Measurements from ENCODE around the gene GJD3.
"Not testable (repeated sequence)": the region's sequence is repeated elsewhere in the genome, so short reads cannot be mapped to it uniquely, and the experiment has no call there.

Gene GJD3, protein sequence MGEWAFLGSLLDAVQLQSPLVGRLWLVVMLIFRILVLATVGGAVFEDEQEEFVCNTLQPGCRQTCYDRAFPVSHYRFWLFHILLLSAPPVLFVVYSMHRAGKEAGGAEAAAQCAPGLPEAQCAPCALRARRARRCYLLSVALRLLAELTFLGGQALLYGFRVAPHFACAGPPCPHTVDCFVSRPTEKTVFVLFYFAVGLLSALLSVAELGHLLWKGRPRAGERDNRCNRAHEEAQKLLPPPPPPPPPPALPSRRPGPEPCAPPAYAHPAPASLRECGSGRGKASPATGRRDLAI

GRCh38 chr17:40364121-40364861, at the start of gene GJD3:
Gene GJD3, minus strand, starts transcription at chr17:40364737. Its CDS starts 922 bp downstream, at chr17:40363815.
- DNase-seq: no peak

GRCh38 chr17:40414312-40414711, 49.8 kb upstream of the GJD3 start:
- DNase-seq: not testable (repeated sequence)

DNA sequence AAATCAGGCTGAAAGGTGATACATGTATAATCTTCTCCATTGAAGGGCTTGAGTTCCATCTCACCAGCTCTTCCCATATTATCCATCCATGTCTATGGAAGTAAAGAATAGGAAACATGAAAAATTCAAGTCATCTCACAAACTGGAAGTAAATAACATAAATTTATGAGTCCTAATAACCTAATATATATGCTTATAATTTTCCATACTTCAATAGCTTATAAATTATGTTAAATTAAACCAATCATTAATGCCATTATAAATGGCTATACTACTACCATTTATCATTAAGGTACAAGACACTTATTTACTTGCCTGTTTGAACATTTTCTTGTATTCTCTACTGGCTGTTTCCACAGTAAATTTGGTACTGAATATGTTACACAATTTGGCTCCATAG, 48.3 kb upstream of the GJD3 start:
- no peak for DNase-seq

- no peak for DNase-seq
These were observed 47.3 kb upstream of the GJD3 start for GRCh38 chr17:40411821-40412220.

DNA sequence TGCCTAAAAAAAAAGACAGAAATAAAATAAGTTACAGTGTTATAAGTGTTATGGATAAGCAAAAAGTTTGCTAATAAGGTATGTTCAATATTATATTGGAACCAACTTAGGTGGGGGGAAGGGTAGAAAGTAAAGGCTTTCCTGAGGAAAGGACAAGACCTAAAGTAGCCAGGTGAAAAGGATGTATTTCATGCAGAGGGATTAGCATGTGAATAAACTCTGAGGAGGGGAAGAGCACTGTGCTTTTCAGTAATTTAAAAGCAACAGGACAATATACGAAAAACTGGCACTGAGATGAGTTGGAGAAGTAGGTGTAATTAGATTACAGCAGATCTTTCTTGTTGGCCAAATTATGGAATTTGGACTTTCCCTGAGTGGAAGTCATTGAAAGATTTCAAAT, 45.5 kb upstream of the GJD3 start:
- no peak for DNase-seq

DNA sequence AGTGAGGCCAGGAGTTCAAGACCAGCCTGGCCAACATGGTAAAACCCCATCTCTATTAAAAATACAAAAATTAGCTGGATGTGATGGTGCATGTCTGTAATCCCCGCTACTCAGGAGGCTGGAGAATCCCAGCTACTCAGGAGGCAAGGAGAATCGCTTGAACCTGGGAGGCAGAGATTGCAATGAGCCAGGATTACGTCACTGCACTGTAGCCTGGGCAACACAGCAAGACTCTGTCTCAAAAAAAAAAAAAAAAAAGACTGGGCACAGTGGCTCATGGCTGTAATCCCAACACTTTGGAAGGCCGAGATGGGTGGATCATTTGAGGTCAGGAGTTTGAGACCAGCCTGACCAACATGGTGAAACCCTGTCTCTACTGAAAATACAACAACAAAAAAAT, 45.0 kb upstream of the GJD3 start:
- DNase-seq: not testable (repeated sequence)

GRCh38 chr17:40407460-40407859, 42.9 kb upstream of the GJD3 start:
- DNase-seq: no peak

GRCh38 chr17:40404003-40404402, 39.5 kb upstream of the GJD3 start:
- DNase-seq: no peak

GRCh38 chr17:40402668-40403067, 38.1 kb upstream of the GJD3 start:
- DNase-seq: no peak

DNA sequence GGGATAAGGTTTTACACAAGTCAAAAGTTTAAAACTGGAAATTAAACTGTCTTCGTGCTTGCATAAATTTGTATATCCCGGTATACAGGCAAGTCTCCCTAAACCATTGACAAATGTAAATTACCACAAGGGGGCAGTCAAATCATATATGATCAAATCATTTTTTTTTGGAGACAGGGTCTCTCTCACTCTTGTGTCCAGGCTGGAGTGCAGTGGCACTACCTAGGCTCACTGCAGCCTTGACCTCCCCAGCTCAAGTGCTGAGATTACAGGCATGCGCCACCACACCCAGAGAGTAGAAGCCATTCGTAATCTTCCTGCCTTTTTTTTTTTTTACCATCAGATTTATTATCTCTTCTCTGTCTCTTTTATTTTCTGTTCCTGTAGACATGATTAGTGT, 34.6 kb upstream of the GJD3 start:
- no peak for DNase-seq

DNA sequence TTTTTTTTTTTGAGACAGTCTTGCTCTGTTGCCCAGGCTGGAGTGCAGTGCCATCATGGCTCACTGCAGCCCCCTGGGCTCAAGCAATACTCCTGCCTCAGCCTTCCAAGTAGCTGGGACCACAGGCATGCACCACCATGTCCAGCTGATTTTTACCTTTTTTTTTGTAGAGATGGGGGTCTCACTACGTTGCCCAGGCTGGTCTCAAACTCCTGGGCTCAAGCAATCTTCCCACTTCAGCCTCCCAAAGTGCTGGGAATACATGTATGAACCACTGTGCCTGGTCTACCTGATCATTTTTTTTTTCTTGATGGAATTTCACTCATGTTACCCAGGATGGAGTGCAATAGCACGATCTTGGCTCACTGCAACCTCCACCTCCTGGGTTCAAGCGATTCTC, 22.0 kb upstream of the GJD3 start:
- not testable (repeated sequence) for DNase-seq

GRCh38 chr17:40382251-40382650, 17.7 kb upstream of the GJD3 start:
- no peak for DNase-seq

DNA sequence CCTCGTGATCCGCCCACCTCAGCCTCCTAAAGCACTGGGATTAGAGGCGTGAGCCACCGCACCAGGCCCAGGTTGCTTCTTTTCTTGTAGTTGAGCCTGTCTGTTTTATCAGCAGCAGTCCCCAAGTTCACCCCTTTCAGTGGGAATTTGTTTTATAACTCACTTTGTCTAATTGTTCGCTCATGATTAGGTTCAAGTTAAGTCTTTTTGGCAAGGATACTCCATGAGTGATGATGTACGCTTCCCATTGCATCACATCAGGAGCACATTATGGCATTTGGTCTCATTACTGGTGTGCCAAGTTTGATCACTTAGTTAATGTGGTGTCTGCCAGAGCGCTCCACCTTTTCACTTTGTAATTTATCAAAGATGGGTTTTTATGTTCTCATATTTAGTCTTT, 14.4 kb upstream of the GJD3 start:
- DNase-seq: no peak

GRCh38 chr17:40377832-40378231, 13.3 kb upstream of the GJD3 start:
- DNase-seq: no peak

DNA sequence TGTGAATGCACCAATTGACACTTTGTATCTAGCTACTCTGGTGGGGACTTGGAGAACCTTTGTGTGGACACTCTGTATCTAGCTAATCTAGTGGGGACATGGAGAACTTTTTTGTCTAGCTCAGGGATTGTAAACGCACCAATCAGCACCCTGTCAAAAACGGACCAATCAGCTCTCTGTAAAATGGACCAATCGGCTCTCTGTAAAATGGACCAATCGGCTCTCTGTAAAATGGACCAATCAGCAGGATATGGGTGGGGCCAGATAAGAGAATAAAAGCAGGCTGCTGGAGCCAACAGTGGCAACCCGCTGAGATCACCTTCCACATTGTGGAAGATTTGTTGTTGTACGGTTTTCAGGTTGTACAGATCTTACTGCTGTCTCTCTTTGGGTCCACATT, 12.0 kb upstream of the GJD3 start:
- DNase-seq: not testable (repeated sequence)

DNA sequence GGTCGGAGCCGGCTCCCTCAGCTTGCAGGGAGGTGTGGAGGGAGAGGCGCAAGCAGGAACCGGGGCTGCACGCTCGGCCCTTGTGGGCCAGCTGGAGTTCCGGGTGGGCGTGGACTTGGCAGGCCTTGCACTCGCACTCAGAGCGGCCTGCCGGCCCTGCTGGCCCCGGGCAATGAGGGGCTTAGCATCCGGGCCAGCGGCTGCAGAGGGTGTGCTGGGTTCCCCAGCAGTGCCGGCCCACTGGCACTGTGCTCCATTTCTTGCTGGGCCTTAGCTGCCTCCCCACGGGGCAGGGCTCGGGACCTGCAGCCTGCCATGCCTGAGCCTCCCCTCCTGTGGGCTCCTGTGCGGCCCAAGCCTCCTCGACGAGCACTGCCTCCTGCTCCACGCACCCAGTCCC, 11.2 kb upstream of the GJD3 start:
- DNase-seq: not testable (repeated sequence)

DNA sequence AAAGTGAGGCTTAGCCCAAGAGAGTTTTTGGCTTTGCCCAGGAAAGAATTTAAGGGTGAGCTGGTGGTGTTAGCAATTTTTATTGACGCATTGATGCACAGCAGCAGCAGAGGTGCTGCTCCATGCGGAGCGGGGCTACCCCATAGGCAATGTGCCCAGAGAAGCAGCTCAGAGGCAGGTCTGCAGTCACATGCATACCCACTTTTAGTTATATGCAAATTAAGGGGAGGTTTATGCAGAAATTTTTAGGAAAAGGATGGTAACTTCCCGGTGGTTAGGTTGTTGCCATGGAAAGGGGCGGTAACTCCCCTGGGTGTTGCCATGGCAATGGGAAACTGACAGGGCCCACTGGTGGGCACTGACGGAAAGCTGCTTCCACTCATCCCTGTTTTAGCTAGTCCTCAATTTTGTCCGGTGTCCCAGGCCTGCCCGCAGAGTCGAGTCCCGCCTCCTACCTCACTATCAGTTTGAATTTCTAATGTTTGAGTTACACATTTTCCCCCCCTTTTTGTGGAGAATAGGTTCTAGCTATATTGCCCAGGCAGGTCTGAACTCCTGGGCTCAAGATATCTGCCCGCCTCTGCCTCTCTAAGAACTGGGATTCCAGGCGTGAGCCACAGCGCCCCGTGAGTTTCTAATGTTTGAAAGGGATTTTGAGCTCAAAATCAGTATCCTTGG, 10.4 kb upstream of the GJD3 start:
- no peak for DNase-seq

DNA sequence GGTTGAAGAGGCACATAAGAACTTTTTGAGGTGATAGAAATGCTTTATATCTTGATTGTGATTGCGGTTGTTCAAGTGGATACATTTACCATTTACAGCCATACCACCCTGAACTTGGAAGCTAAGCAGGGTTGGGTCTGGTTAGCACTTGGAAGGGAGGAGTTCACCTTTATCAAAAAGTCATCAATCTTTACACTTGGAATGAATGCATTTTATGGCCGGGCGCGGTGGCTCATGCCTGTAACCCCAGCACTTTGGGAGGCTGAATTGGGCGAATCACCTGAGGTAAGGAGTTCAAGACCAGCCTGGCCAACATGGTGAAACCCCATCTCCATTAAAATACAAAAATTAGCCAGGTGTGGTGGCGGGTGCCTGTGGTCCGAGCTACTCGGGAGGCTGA, 9.5 kb upstream of the GJD3 start:
- no peak for DNase-seq

DNA sequence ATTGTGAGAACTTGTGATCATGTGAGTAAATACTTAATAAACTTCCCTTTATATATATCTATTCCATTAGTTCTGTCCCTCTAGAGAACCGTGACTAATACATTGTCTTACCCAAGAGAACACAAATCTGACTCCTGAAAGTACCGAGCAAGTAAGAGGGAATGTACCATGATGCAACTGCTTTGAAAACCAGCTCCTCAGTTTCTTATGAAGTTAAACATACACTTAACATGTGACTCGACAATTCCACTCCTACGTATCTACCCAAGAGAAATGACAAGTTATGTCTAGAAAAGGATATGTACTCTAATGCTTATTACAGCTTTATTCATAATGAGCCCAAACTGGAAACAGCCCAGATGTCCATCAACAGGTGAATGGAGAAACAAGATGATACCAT, 8.8 kb upstream of the GJD3 start:
- no peak for DNase-seq

DNA sequence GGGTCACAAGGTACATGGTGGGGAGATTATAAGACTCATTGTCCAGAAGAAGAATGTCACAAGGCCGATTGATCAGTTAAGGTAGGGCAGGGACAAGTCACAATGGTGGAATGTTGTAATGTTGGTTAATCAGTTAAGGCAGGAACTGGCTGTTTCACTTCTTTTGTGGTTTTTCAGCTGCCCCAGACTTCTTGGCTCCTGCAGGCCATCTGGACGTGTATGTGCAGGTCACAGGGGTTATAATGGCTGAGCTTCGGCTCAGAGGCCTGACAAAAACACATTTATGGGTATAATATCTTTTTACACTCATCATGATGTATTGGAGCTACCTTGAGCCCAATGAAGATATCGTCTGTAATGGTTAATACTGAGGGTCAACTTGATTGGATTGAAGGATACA, 8.1 kb upstream of the GJD3 start:
- DNase-seq: not testable (repeated sequence)

- no peak for DNase-seq
These were observed 7.5 kb upstream of the GJD3 start for GRCh38 chr17:40372031-40372430.

- DNase-seq: peak; percentile 22
These were observed 6.9 kb upstream of the GJD3 start for GRCh38 chr17:40371261-40371929.

GRCh38 chr17:40369923-40370322, 5.4 kb upstream of the GJD3 start:
- no peak for DNase-seq

Data from CD4-positive, alpha-beta T cell treated with Interleukin-6 for 4 hours (primary cell).